Adrenal gland (tissue), 12 donors: Measurements from ENCODE around the gene WNT2B. TPM values are rescaled to one million over a fixed set of nuclear protein-coding genes. Genes with fewer than 3 reads are reported as not detected.
A peak's percentile ranks its signal among the peaks of the same experiment; 100 is the strongest.

ENCODE experiments used
- DNase-seq, 7 donors: peaks; one replicate each; pipeline ENCODE4 v3.0.0-alpha.2; 2019 to 2020
- H3K27ac ChIP-seq, 5 donors: fragments of 200-600 bp; sonication (generic) in 4 of 5; 1 replicate in 3 of 5; 2 replicates in 2 of 5; pipeline versions ENCODE4 v1.5.1 to v1.8.0; 2016 to 2020; ENCODE audit warnings: mild to moderate bottlenecking in 1 of 5
- H3K27me3 ChIP-seq: fragments of 200-600 bp; 2 replicates; pipeline ENCODE4 v1.8.0; 2021
- H3K36me3 ChIP-seq, 2 donors: fragments of 200-600 bp; replicated peaks in 1 of 2; 1 replicate in 1 of 2; 2 replicates in 1 of 2; pipeline versions ENCODE4 v1.5.1 to v1.8.0; 2018 to 2022
- H3K4me1 ChIP-seq, 2 donors: fragments of 200-600 bp; replicated peaks in 1 of 2; 1 replicate in 1 of 2; 2 replicates in 1 of 2; pipeline versions ENCODE4 v1.5.1 to v1.8.0; 2018 to 2021
- H3K4me3 ChIP-seq, 4 donors: fragments of 200-600 bp; sonication (generic) in 3 of 4; one replicate each; pipeline ENCODE4 v1.5.1; 2016 to 2018
- H3K9me3 ChIP-seq, 3 donors: fragments of 200-600 bp; sonication (generic) in 1 of 3; replicated peaks in 1 of 3; 1 replicate in 2 of 3; 2 replicates in 1 of 3; pipeline versions ENCODE4 v1.5.1 to v1.8.0; 2016 to 2021
- CTCF ChIP-seq, 6 experiments: fragments of 450-650 bp in 4 of 6; fragments of 200-600 bp in 2 of 6; sonication (generic) in 1 of 6; IDR thresholded peaks; 1 replicate in 5 of 6; 2 replicates in 1 of 6; pipeline versions ENCODE4 v1.5.1 to v1.8.0; 2016 to 2021; ENCODE audit warnings: antibody characterized with exemption in 6 of 6, mild to moderate bottlenecking in 2 of 6, moderate library complexity in 1 of 6
- POLR2A ChIP-seq, 2 donors: fragments of 450-650 bp; IDR thresholded peaks; one replicate each; pipeline ENCODE4 v1.6.1; 2017; ENCODE audit warnings: antibody characterized with exemption in 2 of 2, mild to moderate bottlenecking in 2 of 2, moderate library complexity in 1 of 2
- WGBS, 4 donors: extraction: QIAGEN DNeasy Blood & Tissue Kit in 2 of 4; methylation state at CpG; one replicate each; pipeline versions ENCODE4 v1.1.5 to v1.1.7; 2013 to 2017; 5-methylcytosine and 5-hydroxymethylcytosine counted together
- intact Hi-C, 2 donors: fragments of 100-400 bp; cut with DNase I; formaldehyde crosslinking; loops; one replicate each; pipeline versions ENCODE4 v1.14.1 to v1.15.0; 2022 to 2023
- polyA plus RNA-seq, 3 donors: library from polyadenylated mRNA; stranded (reverse); fragments of 200-250 nt in 2 of 3; fragments of 350-450 nt in 1 of 3; fragmentation: Illumina TruSeq in 1 of 3; extraction: RNeasy Lipid Tissue Mini Kit (QIAGEN cat#74804) in 1 of 3; gene quantifications; one replicate each; pipeline ENCODE4 v1.2.3, GENCODE V29; 2013 to 2014
- total RNA-seq, 9 donors: library from RNA; depleted of rRNA in 4 of 9; stranded (reverse); fragments of >200 nt in 4 of 9; fragments of 120-200 nt in 1 of 9; fragmentation: NEBNext Ultra II Directional in 1 of 9; extraction: Animal tissue kit (Norgen Biotek cat#: 25700) in 1 of 9; gene quantifications; one replicate each; pipeline versions ENCODE4 v1.1.0 to v1.2.4, GENCODE V29; 2013 to 2023
- donor health status: healthy with polysubstance abuse.
- donor health status: Bipolar disorder and iron deficiency.
- donor health status: DM: yes; HTN: yes; CAD: no.
- donor health status: DM: no; HTN: no; CAD: no.
- donor health status: DM: no; HTN: no; CAD: no.
- donor health status: DM: yes; HTN: yes; CAD: no.

Gene WNT2B
- total and polyA plus RNA-seq, 12 donors: 0.63 to 8.1 (median 1.9) TPM

- no peaks in the 10 kb centered on the region for H3K9me3 ChIP-seq
- peaks cover 24 to 29% of the 10 kb centered on the region in 2 donors for H3K4me1 ChIP-seq
- WGBS, 4 donors: 89 to 98% (median 93%) methylated on average over 9 of the region's 9 CpGs
- H3K27ac ChIP-seq: no peak overlapping the region
- no peaks in the 10 kb centered on the region for H3K27me3 ChIP-seq
- no peaks in the 10 kb centered on the region for H3K36me3 ChIP-seq
- no peak for TF ChIP-seq POLR2A (IDR thresholded peaks at IDR 0.05)
- no peak for TF ChIP-seq CTCF (IDR thresholded peaks at IDR 0.05)
- intact Hi-C loops: no loop called here
- H3K4me3 ChIP-seq: no peak overlapping the region
- DNase-seq: no peak
Observed at GRCh38 chr1:112542206-112542973, 33.6 kb downstream of the WNT2B start.

- Histone ChIP-seq H3K27me3 (no peaks in the 10 kb centered on the region), H3K9me3 (no peaks in the 10 kb centered on the region), H3K4me1 (peaks cover 24 to 29% of the 10 kb centered on the region in 2 donors), H3K36me3 (no peaks in the 10 kb centered on the region), H3K4me3 (no peak overlapping the region), H3K27ac (peak overlapping the region; percentile 53 to 80 (median 73))
- WGBS, 4 donors: 18 to 24% (median 22%) methylated on average over 1 of the region's 1 CpG
- intact Hi-C loops: no loop called here
- peak in 4 of 7 donors; percentile 23 to 45 (median 40) for DNase-seq
- no peak for TF ChIP-seq CTCF (IDR thresholded peaks at IDR 0.05)
- no peak for TF ChIP-seq POLR2A (IDR thresholded peaks at IDR 0.05)
Observed at GRCh38 chr1:112544011-112544688, 35.4 kb downstream of the WNT2B start.

- no peak for DNase-seq
- H3K27ac ChIP-seq: peak overlapping the region; percentile 53 to 80 (median 73)
- H3K36me3 ChIP-seq: no peaks in the 10 kb centered on the region
- no peaks in the 10 kb centered on the region for H3K27me3 ChIP-seq
- no peak overlapping the region for H3K4me3 ChIP-seq
- WGBS, 4 donors: 45 to 54% (median 50%) methylated on average over 3 of the region's 3 CpGs
- peaks cover 24 to 29% of the 10 kb centered on the region in 2 donors for H3K4me1 ChIP-seq
- no peaks in the 10 kb centered on the region for H3K9me3 ChIP-seq
- no peak for TF ChIP-seq CTCF (IDR thresholded peaks at IDR 0.05)
- no peak for TF ChIP-seq POLR2A (IDR thresholded peaks at IDR 0.05)
- intact Hi-C loops: no loop called here
Observed at GRCh38 chr1:112544751-112545150, 36.0 kb downstream of the WNT2B start.

GRCh38 chr1:112546076-112546475 is 37.3 kb downstream of the WNT2B start:
- H3K4me1 ChIP-seq: peaks cover 15 to 19% of the 10 kb centered on the region in 2 donors
- no peaks in the 10 kb centered on the region for H3K27me3 ChIP-seq
- 83 to 100% (median 98%) methylated on average over 2 of the region's 2 CpGs for WGBS, 4 donors
- no peaks in the 10 kb centered on the region for H3K36me3 ChIP-seq
- H3K27ac ChIP-seq: no peak overlapping the region
- H3K4me3 ChIP-seq: no peak overlapping the region
- TF ChIP-seq CTCF (IDR thresholded peaks at IDR 0.05) (no peak), POLR2A (IDR thresholded peaks at IDR 0.05) (no peak)
- DNase-seq: no peak
- intact Hi-C loops: no loop called here
- H3K9me3 ChIP-seq: no peaks in the 10 kb centered on the region
